Left lobe of liver (tissue), 2 donors: ENCODE results near the gene FIBCD1. TPM values are rescaled to one million over a fixed set of nuclear protein-coding genes. Genes with fewer than 3 reads are reported as not detected.
A peak's percentile ranks its signal among the peaks of the same experiment; 100 is the strongest.

Source experiments
- ATAC-seq: fragments of 200-7000 bp; cut with Tn5 transposase; one replicate; pipeline ENCODE4 v1.9.1; 2020; ENCODE audit warnings: mild to moderate bottlenecking, moderate library complexity
- DNase-seq: peaks from one replicate; pipeline ENCODE4 v3.0.0-alpha.2; 2020; ENCODE audit warnings: low spot score
- total RNA-seq: library from RNA; stranded (reverse); gene quantifications from one replicate; pipeline ENCODE4 v1.2.1, GENCODE V29; 2021
- donor health status: DM: no; HTN: no; CAD: no; lungs with moderate emphysema.
- donor health status: DM: no; HTN: yes; CAD: no.

The FIBCD1 gene
- total RNA-seq, 1 donor from 2014 or later, result not detected

- no peak for ATAC-seq
- no peak for DNase-seq
Measured at GRCh38 chr9:130898552-130898852, 40.5 kb downstream of the FIBCD1 start.

- DNase-seq (no peak), ATAC-seq (no peak)
Measured at GRCh38 chr9:130897848-130898551, 41.0 kb downstream of the FIBCD1 start.

- no peak for ATAC-seq
- DNase-seq, result no peak
Measured at GRCh38 chr9:130897105-130897751, 41.8 kb downstream of the FIBCD1 start.

- DNase-seq (no peak), ATAC-seq (peak; percentile 35)
Measured at GRCh38 chr9:130896233-130897014, 42.6 kb downstream of the FIBCD1 start, which contains the start of gene QRFP. QRFP (minus strand) TSS chr9:130896812; CDS start chr9:130893838, 2,974 bp downstream.

GRCh38 chr9:130895481-130896232 is 43.4 kb downstream of the FIBCD1 start:
- ATAC-seq, result peak; percentile 38
- DNase-seq, result no peak

GRCh38 chr9:130895038-130895437 is 44.0 kb downstream of the FIBCD1 start:
- ATAC-seq, result no peak
- no peak for DNase-seq

GRCh38 chr9:130894546-130894945 is 44.5 kb downstream of the FIBCD1 start:
- ATAC-seq (no peak), DNase-seq (no peak)

- no peak for DNase-seq
- peak; percentile 35 for ATAC-seq
Measured at GRCh38 chr9:130893341-130894101, 45.5 kb downstream of the FIBCD1 start.

GRCh38 chr9:130892477-130893304 is 46.4 kb downstream of the FIBCD1 start:
- ATAC-seq, result no peak
- DNase-seq, result no peak

GRCh38 chr9:130891688-130892476 is 47.2 kb downstream of the FIBCD1 start:
- DNase-seq, result no peak
- ATAC-seq, result no peak

- DNase-seq (no peak), ATAC-seq (no peak)
Measured at GRCh38 chr9:130890870-130891687, 48.0 kb downstream of the FIBCD1 start.

GRCh38 chr9:130890124-130890523 is 48.9 kb downstream of the FIBCD1 start:
- DNase-seq (no peak), ATAC-seq (no peak)

- no peak for ATAC-seq
- DNase-seq, result no peak
Measured at GRCh38 chr9:130888146-130888885, 50.7 kb downstream of the FIBCD1 start.

GRCh38 chr9:130887494-130888144 is 51.4 kb downstream of the FIBCD1 start:
- no peak for ATAC-seq
- DNase-seq, result no peak

GRCh38 chr9:130886981-130887380 is 52.1 kb downstream of the FIBCD1 start:
- ATAC-seq (no peak), DNase-seq (no peak)

- no peak for ATAC-seq
Measured at GRCh38 chr9:130885484-130886375, 53.3 kb downstream of the FIBCD1 start.

More at GRCh38 chr9:130885484-130886375, 53.3 kb downstream of the FIBCD1 start:
- no peak for DNase-seq
